Caco-2 (cell line): Measurements from ENCODE around the gene AURKA. TPM values are rescaled to one million over a fixed set of nuclear protein-coding genes. Genes with fewer than 3 reads are reported as not detected.
A peak's percentile ranks its signal among the peaks of the same experiment; 100 is the strongest.
"Not testable (repeated sequence)": the region's sequence is repeated elsewhere in the genome, so short reads cannot be mapped to it uniquely, and the experiment has no call there.

Experiments used
- BruUV-seq: library from RNA; stranded (reverse); fragments of 400-500 nt; replicated peaks from 2 replicates; lab custom pipeline; 2021; lab: Mats Ljungman, UMichigan
- CTCF ChIA-PET: fragments of 300-600 bp; sonication (Branson Sonifier 250); formaldehyde crosslinking; loops from one replicate; lab custom pipeline; 2022; ENCODE audit warnings: antibody characterized with exemption; lab: Charles Lee
- POLR2A ChIA-PET: fragments of 300-600 bp; sonication (Branson Sonifier 250); formaldehyde crosslinking; loops from one replicate; lab custom pipeline; 2022; ENCODE audit warnings: antibody characterized with exemption; lab: Charles Lee
- DNase-seq, 2 experiments: peaks; one replicate each; pipeline versions ENCODE4 v3.0.0 to v3.0.0-alpha.2; 2020 to 2022
- H3K27me3 ChIP-seq: replicated peaks from 2 replicates; pipeline ENCODE4 v1.6.0; 2011; ENCODE audit warnings: low read length; ENCODE audit not compliant: control insufficient read depth, insufficient read depth
- H3K36me3 ChIP-seq: 2 replicates; pipeline ENCODE4 v1.5.1; 2011; ENCODE audit warnings: low read length; ENCODE audit not compliant: control insufficient read depth, insufficient read depth
- H3K4me1 ChIP-seq: fragments of 250-450 bp; sonication (Bioruptor Pico); 2 replicates; pipeline ENCODE4 v1.5.1; 2020; ENCODE audit warnings: mild to moderate bottlenecking
- H3K4me3 ChIP-seq: 2 replicates; pipeline ENCODE4 v1.5.1; 2011; ENCODE audit warnings: low read depth, mild to moderate bottlenecking, control low read depth, low read length
- H3K9me3 ChIP-seq: fragments of 250-450 bp; sonication (Bioruptor Pico); 2 replicates; pipeline ENCODE4 v1.5.1; 2020; ENCODE audit warnings: mild to moderate bottlenecking, moderate library complexity
- H3K27ac Mint-ChIP-seq: one replicate; pipeline ENCODE4 v1.8.0; 2022; ENCODE audit warnings: mixed read lengths; ENCODE audit not compliant: unreplicated experiment
- H3K27me3 Mint-ChIP-seq: one replicate; pipeline ENCODE4 v1.8.0; 2022; ENCODE audit warnings: mixed read lengths; ENCODE audit not compliant: insufficient read depth, unreplicated experiment
- H3K36me3 Mint-ChIP-seq: one replicate; pipeline ENCODE4 v1.8.0; 2022; ENCODE audit warnings: mild to moderate bottlenecking, mixed read lengths; ENCODE audit not compliant: insufficient read depth, unreplicated experiment
- H3K4me1 Mint-ChIP-seq: one replicate; pipeline ENCODE4 v1.8.0; 2022; ENCODE audit warnings: low read depth, mixed read lengths; ENCODE audit not compliant: unreplicated experiment
- H3K4me3 Mint-ChIP-seq: one replicate; pipeline ENCODE4 v1.8.0; 2022; ENCODE audit warnings: mild to moderate bottlenecking, moderate library complexity, mixed read lengths; ENCODE audit not compliant: unreplicated experiment
- H3K9me3 Mint-ChIP-seq: one replicate; pipeline ENCODE4 v1.8.0; 2022; ENCODE audit warnings: mixed read lengths; ENCODE audit not compliant: unreplicated experiment
- CTCF ChIP-seq, 2 experiments: fragments of 200-600 bp in 1 of 2; IDR thresholded peaks; 1 replicate in 1 of 2; 2 replicates in 1 of 2; pipeline versions ENCODE4 v1.5.1 to v1.8.0; 2011 to 2022; ENCODE audit warnings: antibody characterized with exemption in 1 of 2, control low read depth in 1 of 2, inconsistent platforms in 1 of 2, low read depth in 1 of 2, low read length in 1 of 2, mild to moderate bottlenecking in 1 of 2, moderate library complexity in 1 of 2; ENCODE audit not compliant: insufficient read depth in 1 of 2, severe bottlenecking in 1 of 2, unreplicated experiment in 1 of 2
- intact Hi-C: fragments of 100-400 bp; cut with micrococcal nuclease; formaldehyde crosslinking; loops from one replicate; pipeline ENCODE4 v1.10.0; 2022; ENCODE audit not compliant: unreplicated experiment
- total RNA-seq: library from RNA; stranded (reverse); gene quantifications from 2 replicates; pipeline ENCODE4 v1.2.3, GENCODE V29; 2022

AURKA gene
- total RNA-seq, 1 experiment from 2014 or later, result 233 TPM

GRCh38 chr20:56409956-56410355 lies 17.9 kb upstream of the AURKA start:
- Histone ChIP-seq H3K9me3 (no peaks in the 10 kb centered on the region), H3K4me1 (peaks cover 19% of the 10 kb centered on the region), H3K27me3 (no peaks in the 10 kb centered on the region), H3K36me3 (peaks cover 3% of the 10 kb centered on the region; the same call in 1 of the 2 replicates), H3K4me3 (no peak overlapping the region)
- CTCF ChIA-PET, result interaction anchor here (1.2 to 1.4 kb wide), 2 partner anchors 11 to 18 kb away, joined by 3 to 4 read pairs; partner anchors contain the start of genes AURKA and CSTF1
- Mint-ChIP-seq H3K27me3 (no peaks in the 10 kb centered on the region), H3K4me3 (no peak overlapping the region), H3K27ac (no peak overlapping the region), H3K36me3 (peaks cover 49% of the 10 kb centered on the region), H3K4me1 (peaks cover 15% of the 10 kb centered on the region), H3K9me3 (no peaks in the 10 kb centered on the region)
- intact Hi-C loops, result no loop called here
- BruUV-seq, result no TSS peak
- TF ChIP-seq CTCF (IDR thresholded peaks at IDR 0.05; ENCODE audit: insufficient read depth in 1 of 2, low read depth in 1 of 2, low read length in 1 of 2, severe bottlenecking in 1 of 2, unreplicated experiment in 1 of 2), result no peak
- no peak for DNase-seq
- POLR2A ChIA-PET, result interaction anchor here (1.2 kb wide), 1 partner anchor 18 kb away, joined by 5 read pairs; the partner anchor contains the start of genes AURKA and CSTF1

GRCh38 chr20:56409521-56409920 lies 17.5 kb upstream of the AURKA start:
- Mint-ChIP-seq H3K9me3 (no peaks in the 10 kb centered on the region), H3K27me3 (no peaks in the 10 kb centered on the region), H3K36me3 (peaks cover 53% of the 10 kb centered on the region), H3K27ac (no peak overlapping the region), H3K4me1 (peaks cover 15% of the 10 kb centered on the region), H3K4me3 (no peak overlapping the region)
- peaks cover 19% of the 10 kb centered on the region for H3K4me1 ChIP-seq
- DNase-seq, result no peak
- intact Hi-C loops, result no loop called here
- no peaks in the 10 kb centered on the region for H3K9me3 ChIP-seq
- H3K36me3 ChIP-seq, result peaks cover 3% of the 10 kb centered on the region; the same call in 1 of the 2 replicates
- H3K4me3 ChIP-seq, result no peak overlapping the region
- ChIA-PET CTCF (interaction anchor here (1.2 to 1.4 kb wide), 2 partner anchors 12 to 17 kb away, joined by 3 to 4 read pairs; partner anchors contain the start of genes AURKA and CSTF1), POLR2A (interaction anchor here (1.2 kb wide), 1 partner anchor 18 kb away, joined by 5 read pairs; the partner anchor contains the start of genes AURKA and CSTF1)
- no TSS peak for BruUV-seq
- no peaks in the 10 kb centered on the region for H3K27me3 ChIP-seq
- no peak for TF ChIP-seq CTCF (IDR thresholded peaks at IDR 0.05; ENCODE audit: insufficient read depth in 1 of 2, low read depth in 1 of 2, low read length in 1 of 2, severe bottlenecking in 1 of 2, unreplicated experiment in 1 of 2)

GRCh38 chr20:56406910-56407309 lies 14.9 kb upstream of the AURKA start:
- no peak for TF ChIP-seq CTCF (IDR thresholded peaks at IDR 0.05; ENCODE audit: insufficient read depth in 1 of 2, low read depth in 1 of 2, low read length in 1 of 2, severe bottlenecking in 1 of 2, unreplicated experiment in 1 of 2)
- POLR2A ChIA-PET, result interaction anchor here (0.9 kb wide), 1 partner anchor 15 kb away, joined by 12 read pairs; the partner anchor contains the start of genes AURKA and CSTF1
- Mint-ChIP-seq H3K4me1 (peaks cover 13% of the 10 kb centered on the region), H3K27ac (peak overlapping the region; percentile 50), H3K4me3 (no peak overlapping the region), H3K27me3 (no peaks in the 10 kb centered on the region), H3K9me3 (no peaks in the 10 kb centered on the region), H3K36me3 (peaks cover 79% of the 10 kb centered on the region)
- CTCF ChIA-PET, result interaction anchor here (0.7 kb wide), 1 partner anchor 9 kb away, joined by 3 read pairs; no protein-coding TSS in a partner anchor
- Histone ChIP-seq H3K4me3 (no peak overlapping the region), H3K36me3 (peaks cover 3% of the 10 kb centered on the region; the same call in 1 of the 2 replicates), H3K27me3 (no peaks in the 10 kb centered on the region), H3K4me1 (peaks cover 17% of the 10 kb centered on the region), H3K9me3 (no peaks in the 10 kb centered on the region)
- intact Hi-C loops, result no loop called here
- no TSS peak for BruUV-seq
- no peak for DNase-seq

- H3K27me3 ChIP-seq, H3K4me3 Mint-ChIP-seq, H3K27me3 Mint-ChIP-seq, CTCF ChIA-PET, DNase-seq, H3K36me3 ChIP-seq, H3K9me3 Mint-ChIP-seq, intact Hi-C loops, BruUV-seq, H3K4me1 ChIP-seq, H3K9me3 ChIP-seq, H3K27ac Mint-ChIP-seq, POLR2A ChIA-PET, H3K4me1 Mint-ChIP-seq, H3K4me3 ChIP-seq: not testable (repeated sequence)
- H3K36me3 Mint-ChIP-seq, result peaks cover 95% of the 10 kb centered on the region
These were observed 13.3 kb upstream of the AURKA start for GRCh38 chr20:56405356-56405755.
